Parathyroid adenoma (tissue), 2 donors: Measurements from ENCODE around the gene CYP46A1.

Experiments used
- H2AFZ ChIP-seq: fragments of 300-600 bp; sonication (generic); one replicate; pipeline ENCODE4 v1.7.0; 2017; ENCODE audit warnings: antibody characterized with exemption, mild to moderate bottlenecking
- H3K27ac ChIP-seq: fragments of 300-600 bp; sonication (generic); one replicate; pipeline ENCODE4 v1.7.0; 2017
- H3K27me3 ChIP-seq: fragments of 300-600 bp; sonication (generic); one replicate; pipeline ENCODE4 v1.7.0; 2017; ENCODE audit warnings: low read length; ENCODE audit not compliant: control insufficient read depth, insufficient read depth
- H3K36me3 ChIP-seq: fragments of 300-600 bp; sonication (generic); one replicate; pipeline ENCODE4 v1.7.0; 2017; ENCODE audit warnings: low read length; ENCODE audit not compliant: control insufficient read depth, insufficient read depth
- H3K4me1 ChIP-seq: fragments of 300-600 bp; sonication (generic); one replicate; pipeline ENCODE4 v1.7.0; 2017; ENCODE audit warnings: control low read depth
- H3K4me2 ChIP-seq: fragments of 300-600 bp; sonication (generic); one replicate; pipeline ENCODE4 v1.7.0; 2017; ENCODE audit warnings: low read length
- H3K4me3 ChIP-seq: fragments of 300-600 bp; sonication (generic); one replicate; pipeline ENCODE4 v1.7.0; 2017; ENCODE audit warnings: low read depth, low read length
- H3K79me2 ChIP-seq: fragments of 300-600 bp; sonication (generic); one replicate; pipeline ENCODE4 v1.7.0; 2017; ENCODE audit warnings: control low read depth
- H3K9ac ChIP-seq: fragments of 300-600 bp; sonication (generic); one replicate; pipeline ENCODE4 v1.7.0; 2017; ENCODE audit warnings: mild to moderate bottlenecking
- H3K9me3 ChIP-seq: fragments of 300-600 bp; sonication (generic); one replicate; pipeline ENCODE4 v1.7.0; 2017; ENCODE audit warnings: low read length; ENCODE audit not compliant: control insufficient read depth
- TF ChIP-seq, protein P1 (sequence below): fragments of 300-600 bp; sonication (generic); IDR thresholded peaks from one replicate; pipeline ENCODE4 v1.7.0; 2017; ENCODE audit warnings: antibody characterized with exemption, mild to moderate bottlenecking
- donor health status: primary hyperparathyroidism.

Gene CYP46A1

DNA sequence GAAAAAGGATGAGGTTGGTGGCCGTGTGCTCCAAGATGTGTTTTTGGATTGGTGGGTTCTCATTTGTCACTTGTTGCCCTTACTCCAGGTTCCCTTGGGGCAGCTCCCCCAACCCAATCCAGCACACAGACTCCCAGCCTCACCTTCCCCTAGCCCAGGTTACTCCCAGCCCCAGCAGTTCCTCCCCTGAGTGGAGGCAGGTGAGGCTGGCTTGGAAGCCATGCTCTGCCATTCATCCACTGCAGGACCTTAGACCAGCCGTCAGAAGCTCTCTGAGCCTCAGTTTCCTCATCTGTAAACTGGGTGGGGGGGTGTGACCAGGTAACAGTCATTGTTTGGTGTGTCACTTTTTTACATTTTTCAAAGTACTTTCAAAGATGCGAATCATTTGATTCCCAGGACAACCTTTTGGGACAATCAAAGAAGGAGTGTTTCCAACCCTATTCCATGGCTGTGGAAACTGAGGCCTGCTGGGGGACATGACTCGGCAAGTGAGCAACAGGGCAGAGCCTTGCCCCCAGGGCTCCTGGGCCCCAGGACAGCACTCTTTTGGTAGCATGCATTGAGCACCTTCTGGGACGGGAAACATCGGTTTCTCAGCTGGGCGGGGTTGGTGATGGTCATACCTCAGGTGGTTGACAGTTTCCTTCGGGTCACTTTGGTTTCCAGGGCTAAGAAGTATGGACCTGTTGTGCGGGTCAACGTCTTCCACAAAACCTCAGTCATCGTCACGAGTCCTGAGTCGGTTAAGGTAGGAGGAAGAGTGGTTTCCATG is 7.2 kb downstream of the CYP46A1 start:
- Histone ChIP-seq H3K9ac (no peak overlapping the region), H3K4me3 (no peak overlapping the region), H3K9me3 (no peaks in the 10 kb centered on the region), H3K27me3 (no peaks in the 10 kb centered on the region), H3K36me3 (no peaks in the 10 kb centered on the region), H2AFZ (no peak overlapping the region), H3K4me2 (no peak overlapping the region), H3K4me1 (no peaks in the 10 kb centered on the region), H3K27ac (no peak overlapping the region), H3K79me2 (peaks cover 5% of the 10 kb centered on the region)
- TF ChIP-seq, protein P1, sequence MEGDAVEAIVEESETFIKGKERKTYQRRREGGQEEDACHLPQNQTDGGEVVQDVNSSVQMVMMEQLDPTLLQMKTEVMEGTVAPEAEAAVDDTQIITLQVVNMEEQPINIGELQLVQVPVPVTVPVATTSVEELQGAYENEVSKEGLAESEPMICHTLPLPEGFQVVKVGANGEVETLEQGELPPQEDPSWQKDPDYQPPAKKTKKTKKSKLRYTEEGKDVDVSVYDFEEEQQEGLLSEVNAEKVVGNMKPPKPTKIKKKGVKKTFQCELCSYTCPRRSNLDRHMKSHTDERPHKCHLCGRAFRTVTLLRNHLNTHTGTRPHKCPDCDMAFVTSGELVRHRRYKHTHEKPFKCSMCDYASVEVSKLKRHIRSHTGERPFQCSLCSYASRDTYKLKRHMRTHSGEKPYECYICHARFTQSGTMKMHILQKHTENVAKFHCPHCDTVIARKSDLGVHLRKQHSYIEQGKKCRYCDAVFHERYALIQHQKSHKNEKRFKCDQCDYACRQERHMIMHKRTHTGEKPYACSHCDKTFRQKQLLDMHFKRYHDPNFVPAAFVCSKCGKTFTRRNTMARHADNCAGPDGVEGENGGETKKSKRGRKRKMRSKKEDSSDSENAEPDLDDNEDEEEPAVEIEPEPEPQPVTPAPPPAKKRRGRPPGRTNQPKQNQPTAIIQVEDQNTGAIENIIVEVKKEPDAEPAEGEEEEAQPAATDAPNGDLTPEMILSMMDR = no peak

DNA sequence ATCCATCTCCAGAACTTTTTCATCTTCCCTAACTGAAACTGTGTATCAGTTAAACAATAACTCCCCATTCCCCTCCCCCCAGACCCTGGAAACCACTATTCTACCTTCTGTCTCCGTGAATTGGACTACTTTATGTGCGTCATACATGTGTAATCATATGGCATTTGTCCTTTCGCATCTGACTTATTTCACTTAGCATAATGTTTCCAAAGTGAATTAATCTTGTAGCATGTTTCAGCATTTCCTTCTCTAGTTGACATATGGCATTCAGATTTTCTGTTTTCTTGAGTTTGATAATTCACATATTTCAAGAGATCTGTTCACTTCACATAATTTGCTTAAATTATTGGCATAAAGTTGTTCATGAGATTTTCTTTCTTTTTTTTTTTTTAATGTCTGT is 9.8 kb downstream of the CYP46A1 start:
- H3K9me3 ChIP-seq = no peaks in the 10 kb centered on the region
- no peaks in the 10 kb centered on the region for H3K4me1 ChIP-seq
- no peak overlapping the region for H2AFZ ChIP-seq
- TF ChIP-seq, protein P1 = no peak
- no peak overlapping the region for H3K4me2 ChIP-seq
- H3K9ac ChIP-seq = no peak overlapping the region
- no peaks in the 10 kb centered on the region for H3K79me2 ChIP-seq
- H3K4me3 ChIP-seq = no peak overlapping the region
- no peaks in the 10 kb centered on the region for H3K27me3 ChIP-seq
- H3K36me3 ChIP-seq = no peaks in the 10 kb centered on the region
- no peak overlapping the region for H3K27ac ChIP-seq

DNA sequence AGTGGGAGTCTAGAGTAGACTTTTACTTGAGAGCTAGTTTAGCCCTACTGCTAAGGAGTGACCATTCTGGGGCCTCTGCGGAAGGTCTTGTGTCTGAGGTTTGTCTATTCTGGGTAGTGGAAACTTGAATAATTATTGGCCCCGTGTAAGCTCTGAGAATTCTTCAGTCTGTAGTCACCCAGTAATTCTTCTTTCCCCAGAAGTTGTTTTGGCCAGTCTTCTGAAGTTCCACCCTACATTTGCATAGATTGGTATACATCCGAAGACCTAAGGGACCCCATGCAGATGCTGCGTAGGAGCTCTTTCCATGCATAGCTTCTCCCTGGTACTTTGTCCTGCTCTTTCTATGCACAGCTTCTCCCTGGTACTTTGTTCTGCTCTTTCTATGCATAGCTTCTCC is 12.8 kb downstream of the CYP46A1 start:
- H3K9me3 ChIP-seq = no peaks in the 10 kb centered on the region
- H3K4me3 ChIP-seq = no peak overlapping the region
- H2AFZ ChIP-seq = no peak overlapping the region
- TF ChIP-seq, protein P1 = no peak
- no peak overlapping the region for H3K27ac ChIP-seq
- H3K4me2 ChIP-seq = no peak overlapping the region
- H3K79me2 ChIP-seq = no peaks in the 10 kb centered on the region
- no peak overlapping the region for H3K9ac ChIP-seq
- H3K4me1 ChIP-seq = no peaks in the 10 kb centered on the region
- H3K27me3 ChIP-seq = no peaks in the 10 kb centered on the region
- no peaks in the 10 kb centered on the region for H3K36me3 ChIP-seq

DNA sequence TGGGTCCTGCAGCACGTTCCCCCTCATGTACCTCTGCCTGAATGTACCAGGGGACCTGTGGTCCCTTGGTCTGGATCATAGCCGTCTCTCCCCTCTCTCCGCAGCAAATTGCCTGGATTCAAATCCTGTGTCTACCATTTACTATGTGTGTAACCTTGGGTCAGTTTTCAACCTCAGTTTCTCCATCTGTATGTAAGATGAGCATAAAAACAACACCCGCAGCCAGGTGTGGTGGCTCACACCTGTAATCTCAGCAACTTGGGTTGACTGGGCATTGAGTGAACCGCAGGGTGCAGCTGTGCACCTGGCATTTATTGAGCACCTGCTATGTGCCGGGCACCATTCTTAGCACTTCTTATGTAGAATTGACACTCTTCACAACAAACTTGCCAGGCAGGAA is 14.1 kb downstream of the CYP46A1 start:
- no peak overlapping the region for H2AFZ ChIP-seq
- no peak overlapping the region for H3K27ac ChIP-seq
- H3K9ac ChIP-seq = no peak overlapping the region
- H3K4me2 ChIP-seq = no peak overlapping the region
- H3K4me1 ChIP-seq = no peaks in the 10 kb centered on the region
- no peaks in the 10 kb centered on the region for H3K79me2 ChIP-seq
- H3K27me3 ChIP-seq = no peaks in the 10 kb centered on the region
- H3K4me3 ChIP-seq = no peak overlapping the region
- TF ChIP-seq, protein P1 = no peak
- no peaks in the 10 kb centered on the region for H3K36me3 ChIP-seq
- no peaks in the 10 kb centered on the region for H3K9me3 ChIP-seq

DNA sequence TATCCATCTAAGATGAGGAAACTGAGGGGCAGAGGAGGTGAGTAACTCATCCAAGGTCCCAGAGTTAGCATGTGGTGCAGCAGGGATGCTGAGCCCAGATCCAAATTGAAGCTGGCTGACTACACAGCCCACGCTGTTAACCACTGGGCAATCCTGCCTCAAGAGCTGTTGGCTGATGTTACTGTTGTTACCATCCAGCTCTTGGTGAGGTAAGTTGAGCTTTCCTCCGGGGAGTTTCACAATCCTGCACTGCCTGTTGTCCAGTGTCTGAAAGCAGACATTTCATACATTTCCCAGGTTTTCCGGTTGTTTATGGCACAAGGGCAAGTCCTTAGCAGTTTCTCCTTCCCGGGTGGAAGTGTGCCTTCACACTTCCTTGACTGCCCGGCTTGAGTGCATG is 14.5 kb downstream of the CYP46A1 start:
- Histone ChIP-seq H2AFZ (no peak overlapping the region), H3K4me2 (no peak overlapping the region), H3K27ac (no peak overlapping the region), H3K4me1 (no peaks in the 10 kb centered on the region), H3K9ac (no peak overlapping the region), H3K9me3 (no peaks in the 10 kb centered on the region), H3K4me3 (no peak overlapping the region), H3K27me3 (no peaks in the 10 kb centered on the region), H3K36me3 (no peaks in the 10 kb centered on the region), H3K79me2 (no peaks in the 10 kb centered on the region)
- TF ChIP-seq, protein P1 = no peak
